Small intestine (tissue), 7 donors: Measurements from ENCODE around the gene RAB24. TPM values are rescaled to one million over a fixed set of nuclear protein-coding genes. Genes with fewer than 3 reads are reported as not detected.
A peak's percentile ranks its signal among the peaks of the same experiment; 100 is the strongest.

Source experiments
- DNase-seq, 2 donors: peaks; one replicate each; pipeline versions ENCODE4 v3.0.0 to v3.0.0-alpha.2; 2013
- FAIRE-seq: peaks from 2 replicates; lab custom pipeline; 2012; peaks lifted over from hg19 to GRCh38; lab: Jason Lieb, UNC
- H3K27ac ChIP-seq, 3 donors: one replicate each; pipeline ENCODE4 v1.5.1; 2013; ENCODE audit warnings: low read length in 2 of 3, mild to moderate bottlenecking in 2 of 3, control low read depth in 1 of 3, inconsistent platforms in 1 of 3, low read depth in 1 of 3, moderate library complexity in 1 of 3
- H3K27me3 ChIP-seq, 3 donors: one replicate each; pipeline ENCODE4 v1.6.1; 2013; ENCODE audit warnings: low read length in 3 of 3, inconsistent platforms in 1 of 3; ENCODE audit not compliant: control insufficient read depth in 3 of 3, insufficient read depth in 3 of 3
- H3K36me3 ChIP-seq, 3 donors: one replicate each; pipeline ENCODE4 v1.6.1; 2013; ENCODE audit warnings: low read length in 3 of 3, inconsistent platforms in 1 of 3, low read depth in 1 of 3, mild to moderate bottlenecking in 1 of 3, moderate library complexity in 1 of 3; ENCODE audit not compliant: control insufficient read depth in 3 of 3, insufficient read depth in 2 of 3
- H3K4me1 ChIP-seq, 3 donors: one replicate each; pipeline ENCODE4 v1.6.1; 2013; ENCODE audit warnings: low read length in 2 of 3, inconsistent platforms in 1 of 3, low read depth in 1 of 3, mild to moderate bottlenecking in 1 of 3, moderate library complexity in 1 of 3; ENCODE audit not compliant: control insufficient read depth in 3 of 3, insufficient read depth in 2 of 3
- H3K4me3 ChIP-seq, 3 donors: one replicate each; pipeline ENCODE4 v1.5.1; 2013; ENCODE audit warnings: low read length in 3 of 3, control low read depth in 1 of 3, inconsistent platforms in 1 of 3, low read depth in 1 of 3, mild to moderate bottlenecking in 1 of 3, moderate library complexity in 1 of 3
- H3K9me3 ChIP-seq, 2 donors: one replicate each; pipeline ENCODE4 v1.6.1; 2013; ENCODE audit warnings: low read depth in 1 of 2, low read length in 1 of 2; ENCODE audit not compliant: control insufficient read depth in 2 of 2, insufficient read depth in 1 of 2
- WGBS, 3 donors: extraction: QIAGEN DNeasy Blood & Tissue Kit; methylation state at CpG; one replicate each; pipeline ENCODE4 v1.1.7; 2013; 5-methylcytosine and 5-hydroxymethylcytosine counted together
- polyA plus RNA-seq, 4 donors: library from polyadenylated mRNA; stranded (reverse) in 3 of 4; unstranded in 1 of 4; fragments of 200-250 nt in 3 of 4; fragments of 120-200 nt in 1 of 4; gene quantifications; one replicate each; pipeline versions ENCODE4 v1.2.1 to v1.2.3, GENCODE V29; 2013
- donor health status: healthy with polysubstance abuse.
- donor health status: control.
- donor health status: control.
- donor health status: Bipolar disorder and iron deficiency.
- donor health status: healthy.

RAB24 gene
- polyA plus RNA-seq, 4 donors: 48.1 to 80.1 (median 73.0) TPM

GRCh38 chr5:177311392-177311722, 7.8 kb upstream of the RAB24 start:
- Histone ChIP-seq H3K36me3 (peaks cover 0 to 57% (median 5%) of the 10 kb centered on the region in 3 donors), H3K27me3 (no peaks in the 10 kb centered on the region)
- FAIRE-seq: no peak

GRCh38 chr5:177310757-177311391, 7.4 kb upstream of the RAB24 start:
- Histone ChIP-seq H3K9me3 (no peaks in the 10 kb centered on the region), H3K27ac (no peak overlapping the region), H3K36me3 (peaks cover 0 to 59% (median 5%) of the 10 kb centered on the region in 3 donors), H3K4me3 (peak overlapping the region in 2 of 3 donors; percentile 50 to 57), H3K27me3 (no peaks in the 10 kb centered on the region), H3K4me1 (peaks cover 3 to 28% (median 3%) of the 10 kb centered on the region in 3 donors)
- DNase-seq (peak; percentile 40 to 48), FAIRE-seq (no peak)
- 12 to 19% (median 18%) methylated on average over 12 to 20 of the region's 20 CpGs for WGBS, 3 donors

More at GRCh38 chr5:177311392-177311722, 7.8 kb upstream of the RAB24 start:
- H3K27ac ChIP-seq: peak overlapping the region in 1 of 3 donors; percentile 19
- WGBS, 3 donors: 0 to 1% (median 1%) methylated on average over 8 to 23 of the region's 23 CpGs
- H3K4me3 ChIP-seq: peak overlapping the region in 2 of 3 donors; percentile 50 to 57
- peaks cover 3 to 28% (median 3%) of the 10 kb centered on the region in 3 donors for H3K4me1 ChIP-seq
- no peaks in the 10 kb centered on the region for H3K9me3 ChIP-seq
- DNase-seq: peak in 1 of 2 donors; percentile 28

GRCh38 chr5:177310332-177310731, 6.8 kb upstream of the RAB24 start:
- DNase-seq: no peak
- peaks cover 3 to 28% (median 3%) of the 10 kb centered on the region in 3 donors for H3K4me1 ChIP-seq
- H3K9me3 ChIP-seq: no peaks in the 10 kb centered on the region
- H3K27ac ChIP-seq: no peak overlapping the region
- peak overlapping the region in 1 of 3 donors; percentile 57 for H3K4me3 ChIP-seq
- peaks cover 0 to 59% (median 5%) of the 10 kb centered on the region in 3 donors for H3K36me3 ChIP-seq
- no peak for FAIRE-seq
- WGBS, 3 donors: 90 to 92% (median 91%) methylated on average over 13 of the region's 13 CpGs
- H3K27me3 ChIP-seq: no peaks in the 10 kb centered on the region

- 64 to 70% (median 65%) methylated on average over 10 of the region's 10 CpGs for WGBS, 3 donors
- Histone ChIP-seq H3K27ac (no peak overlapping the region), H3K36me3 (peaks cover 0 to 64% (median 5%) of the 10 kb centered on the region in 3 donors), H3K4me3 (no peak overlapping the region), H3K9me3 (no peaks in the 10 kb centered on the region), H3K4me1 (peaks cover 3 to 28% (median 3%) of the 10 kb centered on the region in 3 donors), H3K27me3 (no peaks in the 10 kb centered on the region)
- no peak for FAIRE-seq
- DNase-seq: peak; percentile 81 to 83
Observed at GRCh38 chr5:177309351-177310191, 6.1 kb upstream of the RAB24 start.

GRCh38 chr5:177308740-177309139, 5.2 kb upstream of the RAB24 start:
- DNase-seq: no peak
- peaks cover 3 to 28% (median 3%) of the 10 kb centered on the region in 3 donors for H3K4me1 ChIP-seq

GRCh38 chr5:177307544-177308363, 4.2 kb upstream of the RAB24 start:
- DNase-seq: no peak
- H3K27me3 ChIP-seq: no peaks in the 10 kb centered on the region
- no peak overlapping the region for H3K27ac ChIP-seq
- peaks cover 0 to 62% (median 5%) of the 10 kb centered on the region in 3 donors for H3K36me3 ChIP-seq
- H3K4me3 ChIP-seq: no peak overlapping the region
- H3K4me1 ChIP-seq: peaks cover 3 to 23% (median 3%) of the 10 kb centered on the region in 3 donors
- FAIRE-seq: no peak
- WGBS, 3 donors: 86 to 89% (median 86%) methylated on average over 42 to 43 of the region's 43 CpGs
- H3K9me3 ChIP-seq: no peaks in the 10 kb centered on the region

More at GRCh38 chr5:177308740-177309139, 5.2 kb upstream of the RAB24 start:
- no peak for FAIRE-seq
- H3K4me3 ChIP-seq: no peak overlapping the region
- H3K27ac ChIP-seq: no peak overlapping the region
- peaks cover 0 to 62% (median 5%) of the 10 kb centered on the region in 3 donors for H3K36me3 ChIP-seq
- no peaks in the 10 kb centered on the region for H3K9me3 ChIP-seq
- no peaks in the 10 kb centered on the region for H3K27me3 ChIP-seq
- 85 to 91% (median 89%) methylated on average over 11 of the region's 11 CpGs for WGBS, 3 donors

- DNase-seq: no peak
- H3K36me3 ChIP-seq: peaks cover 0 to 65% (median 5%) of the 10 kb centered on the region in 3 donors
- H3K9me3 ChIP-seq: no peaks in the 10 kb centered on the region
- WGBS, 3 donors: 73 to 85% (median 78%) methylated on average over 14 to 15 of the region's 15 CpGs
- no peak for FAIRE-seq
- no peak overlapping the region for H3K27ac ChIP-seq
- H3K27me3 ChIP-seq: no peaks in the 10 kb centered on the region
- H3K4me1 ChIP-seq: peaks cover 0 to 25% (median 3%) of the 10 kb centered on the region in 3 donors
- no peak overlapping the region for H3K4me3 ChIP-seq
Observed at GRCh38 chr5:177306674-177307543, 3.4 kb upstream of the RAB24 start.
